Glomerular visceral epithelial cell (primary cell): ENCODE data around the gene GPATCH2.
"Not testable (repeated sequence)": the region's sequence is repeated elsewhere in the genome, so short reads cannot be mapped to it uniquely, and the experiment has no call there.

Experiments
- DNase-seq: peaks from one replicate; pipeline ENCODE4 v3.0.0-alpha.2; 2016; ENCODE audit errors: extremely low spot score

GPATCH2 gene

GRCh38 chr1:217443845-217444244, 187.0 kb downstream of the GPATCH2 start:
- no peak for DNase-seq

- no peak for DNase-seq
Measured at GRCh38 chr1:217437376-217437775, 193.5 kb downstream of the GPATCH2 start.

GRCh38 chr1:217435204-217435603, 195.7 kb downstream of the GPATCH2 start:
- DNase-seq = no peak

- DNase-seq = no peak
Measured at GRCh38 chr1:217433664-217434063, 197.2 kb downstream of the GPATCH2 start.

- no peak for DNase-seq
Measured at GRCh38 chr1:217432339-217432738, 198.6 kb downstream of the GPATCH2 start.

DNA sequence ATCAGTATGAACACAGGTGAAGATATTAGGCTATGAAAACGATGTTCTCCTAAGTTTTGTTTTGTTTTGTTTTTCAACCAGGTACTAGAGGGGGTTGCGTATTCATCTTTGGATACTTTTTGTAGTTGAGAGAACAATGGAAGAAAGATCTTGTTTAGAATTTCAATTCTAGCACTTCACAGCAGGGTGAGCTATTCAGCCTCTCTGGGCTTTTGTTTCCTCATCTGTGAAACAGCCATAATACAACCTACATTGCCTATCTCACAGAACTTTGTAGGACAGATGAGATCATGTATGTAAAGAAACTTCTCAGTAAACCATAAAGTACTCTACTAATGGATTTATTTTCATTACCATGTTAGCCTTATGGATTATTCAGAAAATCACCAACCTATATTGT, 199.5 kb downstream of the GPATCH2 start:
- DNase-seq = no peak

DNA sequence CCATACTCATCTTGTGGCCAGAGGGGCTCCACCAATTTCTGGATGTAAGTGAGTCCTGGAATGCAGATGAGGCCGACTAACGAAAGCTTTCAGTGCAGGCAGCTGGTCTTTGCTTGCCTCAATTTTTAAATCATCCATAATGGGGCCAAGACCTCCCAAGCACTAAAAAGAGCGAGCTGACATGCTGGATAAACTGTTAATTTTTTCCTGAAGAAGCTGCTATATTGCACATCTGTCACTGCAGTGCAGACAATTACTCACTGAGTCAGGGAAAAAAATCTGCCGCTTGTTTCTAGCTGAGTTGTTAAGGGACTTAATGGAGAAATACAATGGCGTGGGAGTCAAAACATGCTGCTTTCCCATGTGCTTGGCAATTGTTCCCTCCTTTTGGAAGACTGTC, 205.5 kb downstream of the GPATCH2 start:
- DNase-seq = no peak

DNA sequence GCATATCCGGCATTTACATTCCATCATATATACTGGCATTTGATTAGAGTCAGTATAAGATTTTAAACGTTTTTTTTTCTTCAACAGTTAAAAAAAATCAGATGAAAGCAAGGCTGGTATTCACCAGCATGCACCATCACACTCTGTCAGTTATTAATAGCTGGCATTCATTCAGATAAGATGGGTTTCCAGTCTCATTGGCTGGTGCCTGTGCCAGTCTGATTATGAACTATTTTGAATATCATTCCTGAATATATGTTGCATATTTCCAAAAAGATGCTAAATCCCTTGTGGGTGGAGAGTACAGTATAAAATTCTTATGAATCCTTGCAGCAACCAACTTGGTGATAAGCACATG, 211.7 kb downstream of the GPATCH2 start:
- DNase-seq = no peak

DNA sequence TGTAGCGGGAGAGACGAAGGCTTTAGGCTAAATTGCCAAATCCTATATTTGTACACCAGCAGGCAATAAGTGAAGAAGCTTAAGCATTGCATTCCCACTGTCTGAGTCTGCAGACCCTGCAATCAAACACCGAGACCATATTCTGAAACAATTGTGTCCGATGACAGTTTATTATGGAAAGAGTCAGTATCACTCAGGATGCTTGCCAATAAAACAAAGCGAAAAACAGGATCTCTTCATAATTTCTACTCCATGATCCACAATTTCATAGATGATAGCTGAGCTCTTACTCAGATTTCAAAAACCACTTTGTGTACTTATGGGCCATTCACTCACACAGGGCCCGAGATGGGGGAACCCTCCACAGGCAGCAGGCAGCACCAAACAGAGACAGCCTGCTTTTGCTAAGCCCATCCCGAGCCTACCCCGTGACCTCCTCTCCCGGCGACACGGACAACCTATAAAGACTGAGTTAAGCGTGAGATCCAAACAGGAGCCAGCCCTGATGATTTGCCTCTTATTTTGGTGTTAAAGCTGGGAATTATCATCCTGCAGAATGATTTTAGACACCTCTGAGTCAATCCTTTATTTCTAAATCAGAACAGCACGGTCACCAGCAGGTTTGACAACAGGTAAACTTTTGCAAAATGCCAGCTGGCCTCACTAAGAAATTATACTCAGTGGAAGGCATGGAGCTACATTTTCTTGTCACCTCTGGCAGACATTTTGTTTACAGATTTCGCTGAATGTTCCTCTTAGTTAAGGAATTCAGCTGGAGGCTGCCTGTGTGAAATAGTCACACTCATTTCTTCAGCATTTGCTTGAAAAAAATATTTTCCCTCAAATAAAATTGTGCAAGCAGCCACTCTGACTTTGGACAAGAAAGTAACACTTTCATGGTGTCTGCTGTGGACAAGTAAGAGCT, 212.4 kb downstream of the GPATCH2 start:
- DNase-seq = no peak

DNA sequence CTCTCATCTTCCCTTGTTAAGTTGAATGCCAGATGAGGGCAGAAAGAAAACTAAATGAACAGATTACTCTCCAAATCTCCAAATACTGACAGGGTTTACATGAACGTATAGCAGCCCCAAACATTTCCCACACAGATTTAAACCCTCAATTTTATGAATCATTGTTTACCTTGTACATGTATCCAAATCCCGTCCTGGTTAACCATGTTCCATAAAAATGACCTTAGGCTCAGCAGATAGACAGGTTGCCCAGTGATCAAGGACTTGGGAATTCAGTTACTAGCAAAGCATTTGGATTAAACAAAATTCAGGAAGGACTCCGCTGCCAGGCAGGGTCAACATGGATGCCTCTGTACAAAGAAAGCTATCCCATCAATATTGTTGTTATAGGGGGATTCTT, 213.5 kb downstream of the GPATCH2 start:
- no peak for DNase-seq

DNA sequence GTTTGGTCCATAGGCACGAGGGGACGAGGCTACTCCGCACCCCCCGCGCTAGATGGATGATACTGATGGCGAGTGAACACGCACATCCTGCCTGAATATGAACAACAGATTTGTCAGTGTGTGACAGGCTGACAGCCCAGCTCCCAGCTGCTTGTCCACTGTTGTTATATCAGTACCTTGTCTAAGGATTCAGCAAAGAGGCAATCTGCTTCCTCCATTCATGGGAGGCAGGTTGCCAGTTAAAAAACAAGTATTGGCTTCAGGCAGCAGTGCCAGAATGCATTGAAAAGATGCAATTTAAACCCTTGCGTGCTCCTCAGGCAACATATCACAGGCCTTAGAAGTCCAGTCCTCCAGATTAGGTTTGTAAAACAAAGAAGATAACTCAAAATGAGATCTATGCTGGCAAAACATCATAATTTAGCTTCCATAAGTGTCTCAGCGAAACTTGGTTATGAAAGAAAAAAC, 223.3 kb downstream of the GPATCH2 start:
- DNase-seq = no peak

- DNase-seq = peak; percentile 42
Measured at GRCh38 chr1:217403026-217403720, 227.7 kb downstream of the GPATCH2 start.

- peak; percentile 31 for DNase-seq
Measured at GRCh38 chr1:217402301-217402700, 228.6 kb downstream of the GPATCH2 start.

DNA sequence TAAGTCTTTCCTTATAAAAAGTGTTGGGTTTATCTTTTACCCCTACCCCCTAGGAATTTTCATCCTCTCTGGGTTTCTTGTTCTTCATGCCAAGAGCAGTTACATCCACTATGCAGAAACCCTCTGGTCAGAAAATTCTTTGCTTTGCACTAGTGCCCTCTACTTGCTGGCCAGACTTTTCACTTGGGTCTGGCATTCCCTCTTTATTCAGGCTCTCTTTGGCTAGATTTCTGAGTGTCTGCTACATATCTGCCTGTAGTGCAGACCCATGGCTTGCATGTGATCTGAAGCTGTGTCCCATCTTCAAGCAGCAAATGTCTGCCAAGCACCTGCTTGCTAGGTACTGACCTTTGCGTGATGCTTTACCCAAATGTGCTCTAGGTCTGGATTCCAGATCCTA, 237.0 kb downstream of the GPATCH2 start:
- no peak for DNase-seq

GRCh38 chr1:217392441-217392840, 238.4 kb downstream of the GPATCH2 start:
- no peak for DNase-seq

- DNase-seq = no peak
Measured at GRCh38 chr1:217389895-217390294, 241.0 kb downstream of the GPATCH2 start.

GRCh38 chr1:217388522-217389065, 242.3 kb downstream of the GPATCH2 start:
- no peak for DNase-seq

GRCh38 chr1:217381773-217382172, 249.1 kb downstream of the GPATCH2 start:
- DNase-seq = not testable (repeated sequence)

GRCh38 chr1:217379804-217380203, 251.1 kb downstream of the GPATCH2 start:
- DNase-seq = not testable (repeated sequence)

DNA sequence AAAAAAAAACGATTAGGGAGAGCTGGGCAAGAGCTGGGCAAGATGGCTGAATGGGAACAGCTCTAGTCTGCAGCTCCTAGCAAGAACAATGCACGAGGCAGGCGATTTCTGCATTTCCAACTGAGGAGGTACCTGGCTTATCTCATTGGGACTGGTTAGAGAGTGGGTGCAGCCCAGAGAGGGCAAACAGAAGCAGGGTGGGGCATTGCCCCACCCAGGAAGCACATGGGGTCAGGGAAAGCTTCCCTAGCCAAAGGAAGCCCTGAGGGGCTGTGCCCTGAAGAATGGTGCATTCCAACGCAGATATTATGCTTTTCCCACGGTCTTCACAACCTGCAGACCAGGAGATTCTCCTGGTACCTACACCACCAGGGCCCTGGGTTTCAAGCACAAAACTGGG, 251.6 kb downstream of the GPATCH2 start:
- DNase-seq = no peak
